ENCODE data around the gene ZNF438.

ZNF438 gene

DNA sequence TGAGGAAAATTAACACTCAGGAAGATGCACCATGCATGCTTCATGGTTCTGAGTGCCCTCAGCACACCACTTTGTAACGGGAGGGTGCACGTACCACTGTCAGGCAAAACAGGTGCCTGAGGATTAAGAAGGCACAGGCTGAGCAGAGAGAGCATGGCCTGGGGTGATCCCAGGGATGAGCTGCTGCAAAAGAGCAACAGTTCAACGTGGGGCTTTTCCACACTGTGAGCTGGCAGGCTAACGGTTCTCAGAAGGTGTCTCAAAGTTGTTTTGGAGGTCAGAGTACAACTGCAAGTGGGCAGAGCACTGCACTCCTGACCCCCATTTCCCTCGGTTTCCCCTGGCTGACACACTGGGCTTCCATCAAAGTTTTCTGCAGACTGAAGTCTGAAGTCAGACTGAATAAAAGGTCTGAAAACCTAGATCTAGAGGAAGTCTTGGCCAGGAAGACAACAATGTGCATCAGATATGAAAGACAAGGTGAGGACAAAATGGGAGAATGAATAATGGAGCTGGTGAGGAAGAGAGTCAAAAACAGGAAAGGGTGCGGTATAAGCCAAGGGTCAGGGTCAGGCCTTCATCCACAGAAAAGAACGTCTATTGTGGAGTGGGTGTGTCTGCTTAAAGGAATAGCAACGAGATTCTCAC, 20.5 kb downstream of the ZNF438 start:
- no peak overlapping the region for H3K27ac Mint-ChIP-seq
- H3K36me3 Mint-ChIP-seq = peaks cover 12% of the 10 kb centered on the region
- H3K27me3 Mint-ChIP-seq = no peaks in the 10 kb centered on the region
- H3K4me3 Mint-ChIP-seq = no peak overlapping the region
- peaks cover 8% of the 10 kb centered on the region for H3K4me1 Mint-ChIP-seq (ENCODE audit: low read depth)
- no peaks in the 10 kb centered on the region for H3K9me3 Mint-ChIP-seq (ENCODE audit: low read depth)

GRCh38 chr10:31010062-31010461, 21.6 kb downstream of the ZNF438 start:
- Mint-ChIP-seq H3K4me3 (no peak overlapping the region), H3K36me3 (peaks cover 12% of the 10 kb centered on the region), H3K9me3 (ENCODE audit: low read depth) (no peaks in the 10 kb centered on the region), H3K27me3 (no peaks in the 10 kb centered on the region), H3K27ac (no peak overlapping the region), H3K4me1 (ENCODE audit: low read depth) (peaks cover 17% of the 10 kb centered on the region)

- Mint-ChIP-seq H3K36me3 (no peaks in the 10 kb centered on the region), H3K27me3 (no peaks in the 10 kb centered on the region), H3K4me3 (no peak overlapping the region), H3K27ac (no peak overlapping the region), H3K4me1 (ENCODE audit: low read depth) (peaks cover 27% of the 10 kb centered on the region), H3K9me3 (ENCODE audit: low read depth) (peaks cover 4% of the 10 kb centered on the region)
Observed at GRCh38 chr10:31005895-31006294, 25.8 kb downstream of the ZNF438 start.

DNA sequence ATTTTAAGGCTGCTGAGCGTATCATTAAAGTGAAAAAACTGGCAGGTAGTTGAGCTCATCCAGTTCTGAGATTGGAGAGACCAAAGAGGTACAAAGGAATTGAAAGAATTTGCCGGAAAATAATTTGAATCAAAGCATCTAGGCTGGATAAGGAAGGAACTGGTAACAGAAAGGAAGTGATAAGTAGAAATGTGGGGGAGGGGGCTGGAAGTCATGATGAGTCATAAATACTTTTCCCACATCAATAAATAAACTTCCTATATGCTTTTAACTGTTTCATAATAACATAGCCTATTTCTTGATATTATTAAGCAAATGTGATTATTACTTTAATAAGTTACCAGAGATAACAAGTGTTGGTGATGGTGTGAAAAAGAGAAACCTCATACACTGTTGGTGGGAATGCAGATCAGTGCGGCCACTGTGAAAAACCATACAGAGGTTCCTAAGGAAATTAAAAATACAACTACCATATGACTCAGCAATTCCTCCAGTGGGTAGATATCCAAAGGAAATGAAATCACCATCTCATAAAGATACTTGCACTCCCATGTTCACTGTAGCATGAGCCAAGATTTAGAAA, 27.0 kb downstream of the ZNF438 start:
- H3K9me3 Mint-ChIP-seq (ENCODE audit: low read depth) = peaks cover 4% of the 10 kb centered on the region
- peaks cover 33% of the 10 kb centered on the region for H3K4me1 Mint-ChIP-seq (ENCODE audit: low read depth)
- no peaks in the 10 kb centered on the region for H3K36me3 Mint-ChIP-seq
- no peak overlapping the region for H3K4me3 Mint-ChIP-seq
- H3K27me3 Mint-ChIP-seq = no peaks in the 10 kb centered on the region
- H3K27ac Mint-ChIP-seq = no peak overlapping the region

- no peaks in the 10 kb centered on the region for H3K27me3 Mint-ChIP-seq
- H3K4me1 Mint-ChIP-seq (ENCODE audit: low read depth) = peaks cover 55% of the 10 kb centered on the region
- H3K9me3 Mint-ChIP-seq (ENCODE audit: low read depth) = peaks cover 4% of the 10 kb centered on the region
- H3K27ac Mint-ChIP-seq = no peak overlapping the region
- H3K4me3 Mint-ChIP-seq = no peak overlapping the region
- no peaks in the 10 kb centered on the region for H3K36me3 Mint-ChIP-seq
Observed at GRCh38 chr10:31001740-31002139, 29.9 kb downstream of the ZNF438 start.

- H3K9me3 Mint-ChIP-seq (ENCODE audit: low read depth) = peaks cover 4% of the 10 kb centered on the region
- H3K4me3 Mint-ChIP-seq = no peak overlapping the region
- peaks cover 4% of the 10 kb centered on the region for H3K36me3 Mint-ChIP-seq
- H3K27ac Mint-ChIP-seq = peak overlapping the region; percentile 64
- H3K4me1 Mint-ChIP-seq (ENCODE audit: low read depth) = peaks cover 47% of the 10 kb centered on the region
- H3K27me3 Mint-ChIP-seq = no peaks in the 10 kb centered on the region
Observed at GRCh38 chr10:31000867-31001266, 30.8 kb downstream of the ZNF438 start.

DNA sequence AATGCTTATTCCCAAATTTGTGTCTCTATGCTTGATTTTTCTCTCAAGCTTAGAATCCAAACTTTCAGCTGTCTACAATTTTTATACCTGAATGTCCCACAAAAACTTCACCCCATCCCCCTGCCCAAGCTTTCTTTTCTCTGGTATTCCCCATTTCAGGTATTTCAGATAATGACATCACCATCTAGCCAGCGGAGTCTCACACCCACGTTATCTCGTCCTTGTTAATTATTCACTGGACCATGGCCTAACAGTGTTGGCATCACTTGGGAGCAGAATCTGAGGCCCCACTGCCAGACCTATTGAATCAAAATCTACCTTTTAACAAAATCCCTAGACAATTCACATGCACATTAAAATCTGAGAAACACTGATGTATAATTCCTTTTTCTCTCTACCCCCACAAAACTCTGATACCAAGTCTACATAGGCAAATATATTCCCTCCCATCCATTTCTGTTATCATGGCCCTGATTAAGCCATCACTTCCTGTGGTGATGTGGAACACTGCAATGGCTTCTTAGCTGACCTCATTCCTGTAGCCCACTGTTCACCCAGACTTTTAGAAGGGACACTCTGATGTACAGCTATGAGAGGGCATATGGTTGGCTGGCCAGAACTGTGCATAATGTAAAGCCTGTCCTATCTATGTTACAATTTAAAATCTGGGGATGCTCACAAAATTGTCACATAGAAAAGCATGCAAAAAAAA, 31.4 kb downstream of the ZNF438 start:
- no peak overlapping the region for H3K4me3 Mint-ChIP-seq
- H3K36me3 Mint-ChIP-seq = peaks cover 10% of the 10 kb centered on the region

GRCh38 chr10:30999070-30999712, 32.5 kb downstream of the ZNF438 start:
- Mint-ChIP-seq H3K4me1 (ENCODE audit: low read depth) (peaks cover 33% of the 10 kb centered on the region), H3K27me3 (no peaks in the 10 kb centered on the region), H3K36me3 (peaks cover 17% of the 10 kb centered on the region), H3K27ac (peak overlapping the region; percentile 80), H3K9me3 (ENCODE audit: low read depth) (peaks cover 14% of the 10 kb centered on the region), H3K4me3 (peak overlapping the region; percentile 68)

More for the DNA sequence above, 31.4 kb downstream of the ZNF438 start:
- peak overlapping the region; percentile 64 for H3K27ac Mint-ChIP-seq
- no peaks in the 10 kb centered on the region for H3K27me3 Mint-ChIP-seq
- H3K4me1 Mint-ChIP-seq (ENCODE audit: low read depth) = peaks cover 43% of the 10 kb centered on the region
- peaks cover 10% of the 10 kb centered on the region for H3K9me3 Mint-ChIP-seq (ENCODE audit: low read depth)

DNA sequence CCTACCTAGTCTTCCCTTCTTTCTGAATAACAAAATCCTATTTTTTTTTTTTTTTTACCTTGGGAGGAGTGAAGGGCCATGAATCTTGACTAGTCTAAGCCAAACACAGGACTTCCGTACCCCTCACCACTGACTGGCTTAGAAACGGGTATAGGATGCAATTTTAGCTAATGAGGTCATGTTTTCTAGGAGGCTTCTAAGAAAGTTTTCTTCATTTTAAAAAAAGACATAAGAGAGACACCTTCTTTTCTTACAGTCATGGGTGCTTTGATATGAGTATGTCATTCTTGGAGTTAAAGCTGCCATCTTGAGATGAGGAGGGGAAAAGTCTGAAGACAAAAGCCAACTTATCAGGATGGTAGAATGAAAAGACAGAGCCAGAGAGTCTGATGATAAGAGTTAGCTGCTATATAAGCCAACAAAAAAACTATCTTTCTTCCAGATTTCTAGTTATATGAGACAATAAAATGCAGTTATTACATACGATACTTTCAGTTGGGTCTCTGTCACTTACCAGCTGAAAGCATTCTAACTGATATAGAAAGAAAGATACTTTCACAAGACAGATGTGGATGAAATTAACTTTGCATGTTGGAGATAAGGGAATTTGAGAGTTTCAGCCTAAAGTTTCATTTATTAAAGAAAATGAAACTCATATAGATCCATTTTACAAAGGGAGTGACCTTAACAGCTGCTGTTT, 34.0 kb downstream of the ZNF438 start:
- H3K27me3 Mint-ChIP-seq = no peaks in the 10 kb centered on the region
- no peak overlapping the region for H3K4me3 Mint-ChIP-seq
- H3K4me1 Mint-ChIP-seq (ENCODE audit: low read depth) = peaks cover 29% of the 10 kb centered on the region
- H3K36me3 Mint-ChIP-seq = peaks cover 21% of the 10 kb centered on the region
- H3K9me3 Mint-ChIP-seq (ENCODE audit: low read depth) = peaks cover 10% of the 10 kb centered on the region
- H3K27ac Mint-ChIP-seq = peak overlapping the region; percentile 46

DNA sequence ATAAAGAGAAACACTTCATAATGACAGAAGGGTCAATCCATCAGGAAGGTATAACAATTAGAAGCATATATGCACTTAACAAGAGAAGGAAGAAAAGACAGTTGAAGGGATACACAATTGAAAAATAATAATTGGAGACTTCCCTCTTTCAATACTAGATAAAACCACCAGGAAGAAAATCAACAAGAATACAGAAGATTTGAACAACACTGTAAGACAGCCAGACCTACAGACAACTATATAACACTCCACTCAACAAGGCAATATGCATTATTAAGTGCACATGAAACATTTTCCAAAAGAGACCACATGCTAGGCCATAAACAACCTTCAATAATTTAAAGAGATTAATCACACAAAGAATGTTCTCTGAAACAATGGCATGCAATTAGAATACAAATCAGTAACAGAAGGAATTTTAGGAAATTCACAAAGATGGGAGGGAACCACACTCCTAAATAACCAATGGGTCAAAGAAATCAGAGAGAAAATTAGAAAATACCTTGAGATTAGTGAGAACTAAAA, 35.1 kb downstream of the ZNF438 start:
- Mint-ChIP-seq H3K9me3 (ENCODE audit: low read depth) (peaks cover 10% of the 10 kb centered on the region), H3K4me3 (no peak overlapping the region), H3K36me3 (peaks cover 21% of the 10 kb centered on the region), H3K27ac (no peak overlapping the region), H3K27me3 (no peaks in the 10 kb centered on the region), H3K4me1 (ENCODE audit: low read depth) (peaks cover 29% of the 10 kb centered on the region)

DNA sequence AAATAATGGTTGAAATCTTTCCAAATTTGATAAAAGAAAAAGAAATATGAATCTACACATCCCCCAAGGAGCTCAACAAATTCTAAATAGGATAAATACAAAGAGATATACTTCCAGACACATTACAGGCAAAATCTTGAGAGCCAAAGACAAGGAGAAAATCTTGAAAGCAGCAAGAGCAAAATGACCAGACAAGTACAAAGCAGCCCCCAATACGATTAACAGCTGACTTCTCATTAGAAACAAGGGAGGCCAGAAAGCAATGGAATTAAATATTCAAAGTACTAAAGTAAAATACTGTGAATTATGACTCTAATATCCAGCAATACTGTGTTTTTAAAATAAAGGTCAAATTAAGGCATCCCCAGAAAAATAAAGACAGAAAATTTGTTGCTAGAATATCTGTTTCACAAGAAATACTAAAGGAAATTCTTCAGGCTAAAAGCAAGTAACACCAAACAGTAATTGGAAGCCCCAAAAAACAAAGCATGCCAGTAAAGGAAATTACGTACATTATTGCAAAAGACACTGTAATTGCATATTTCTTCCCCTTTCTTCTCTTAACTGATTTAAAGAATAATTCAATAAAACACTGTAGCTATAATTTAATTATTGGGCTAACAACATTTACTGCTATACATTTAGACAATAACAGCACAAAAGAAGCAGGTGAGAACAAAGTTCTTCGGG, 36.4 kb downstream of the ZNF438 start:
- peaks cover 21% of the 10 kb centered on the region for H3K36me3 Mint-ChIP-seq
- H3K4me3 Mint-ChIP-seq = no peak overlapping the region
- peaks cover 27% of the 10 kb centered on the region for H3K4me1 Mint-ChIP-seq (ENCODE audit: low read depth)
- H3K27ac Mint-ChIP-seq = no peak overlapping the region
- H3K9me3 Mint-ChIP-seq (ENCODE audit: low read depth) = peaks cover 10% of the 10 kb centered on the region
- no peaks in the 10 kb centered on the region for H3K27me3 Mint-ChIP-seq

- Mint-ChIP-seq H3K4me3 (no peak overlapping the region), H3K27ac (no peak overlapping the region), H3K4me1 (ENCODE audit: low read depth) (peaks cover 11% of the 10 kb centered on the region), H3K9me3 (ENCODE audit: low read depth) (peaks cover 10% of the 10 kb centered on the region), H3K36me3 (peaks cover 21% of the 10 kb centered on the region), H3K27me3 (no peaks in the 10 kb centered on the region)
Observed at GRCh38 chr10:30993155-30993554, 38.5 kb downstream of the ZNF438 start.

- Mint-ChIP-seq H3K36me3 (peaks cover 21% of the 10 kb centered on the region), H3K4me1 (ENCODE audit: low read depth) (peaks cover 6% of the 10 kb centered on the region), H3K27ac (no peak overlapping the region), H3K9me3 (ENCODE audit: low read depth) (peaks cover 10% of the 10 kb centered on the region), H3K27me3 (no peaks in the 10 kb centered on the region), H3K4me3 (no peak overlapping the region)
Observed at GRCh38 chr10:30992681-30993080, 39.0 kb downstream of the ZNF438 start.

DNA sequence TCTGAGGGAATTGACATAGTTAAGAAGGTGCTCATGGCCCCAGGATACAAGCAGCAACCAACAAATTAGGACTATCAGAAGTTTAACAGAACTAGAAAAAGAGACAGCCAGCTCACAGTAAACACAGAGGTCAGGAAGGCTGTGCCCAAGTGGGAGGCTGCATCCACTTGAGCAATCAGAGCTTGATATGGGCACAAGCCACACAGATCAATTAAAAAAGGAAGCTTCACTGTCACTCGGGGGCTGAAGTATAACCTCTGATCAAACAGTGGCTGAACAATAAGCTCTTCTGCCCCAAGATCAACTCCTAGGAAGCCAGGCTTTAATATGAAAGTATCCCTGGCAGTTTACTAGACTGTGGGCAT, 40.0 kb downstream of the ZNF438 start:
- Mint-ChIP-seq H3K27me3 (no peaks in the 10 kb centered on the region), H3K4me1 (ENCODE audit: low read depth) (peaks cover 1% of the 10 kb centered on the region), H3K9me3 (ENCODE audit: low read depth) (peaks cover 10% of the 10 kb centered on the region), H3K36me3 (peaks cover 20% of the 10 kb centered on the region), H3K27ac (no peak overlapping the region), H3K4me3 (no peak overlapping the region)
